ENCODE measurements around the gene PIEZO2. TPM values are rescaled to one million over a fixed set of nuclear protein-coding genes. Genes with fewer than 3 reads are reported as not detected.

The PIEZO2 gene
- total RNA-seq, 1 experiment from 2014 or later, result 0.57 TPM

GRCh38 chr18:11113046-11113548, 36.3 kb downstream of the PIEZO2 start:
- CTCF ChIA-PET, result no interaction called here

GRCh38 chr18:11112286-11112685, 37.1 kb downstream of the PIEZO2 start:
- H3K27ac ChIP-seq (ENCODE audit: low read length), result no peak overlapping the region
- no peaks in the 10 kb centered on the region for H3K9me3 ChIP-seq (ENCODE audit: control insufficient read depth, insufficient read depth, low read depth, low read length)
- BruUV-seq (replicated peaks), result no TSS peak
- no peak for TF ChIP-seq TCF7L2 (IDR thresholded peaks at IDR 0.05; ENCODE audit: low read depth, low read length)
- TF ChIP-seq SIN3A (IDR thresholded peaks at IDR 0.05; ENCODE audit: borderline replicate concordance, insufficient read depth, low read depth, low read length), result no peak
- CTCF ChIA-PET, result no interaction called here
- no peaks in the 10 kb centered on the region for H3K36me3 ChIP-seq (ENCODE audit: control insufficient read depth, insufficient read depth, low read length)
- in situ Hi-C loops (cut with HindIII; ENCODE audit: low pct_unique_long_range_greater_than_20kb, low sequenced_read_pairs) (no loop called here), intact Hi-C loops (cut with micrococcal nuclease; ENCODE audit: unreplicated experiment) (no loop called here)
- no peaks in the 10 kb centered on the region for H3K4me1 ChIP-seq (ENCODE audit: control insufficient read depth, insufficient read depth, low read length)
- H3K27me3 ChIP-seq (ENCODE audit: control insufficient read depth, insufficient read depth, low read length), result no peaks in the 10 kb centered on the region
- no peak overlapping the region for H3K4me3 ChIP-seq (ENCODE audit: low read depth in 2 of 2, low read length in 2 of 2)
- POLR2A ChIA-PET, result no interaction called here
- ATAC-seq (no peak), DNase-seq (ENCODE audit: low read depth, low spot score) (no peak)

More at GRCh38 chr18:11113046-11113548, 36.3 kb downstream of the PIEZO2 start:
- H3K36me3 ChIP-seq (ENCODE audit: control insufficient read depth, insufficient read depth, low read length), result no peaks in the 10 kb centered on the region
- H3K4me3 ChIP-seq (ENCODE audit: low read depth in 2 of 2, low read length in 2 of 2), result no peak overlapping the region
- BruUV-seq (replicated peaks), result no TSS peak
- TF ChIP-seq TCF7L2 (IDR thresholded peaks at IDR 0.05; ENCODE audit: low read depth, low read length) (no peak), REST (IDR thresholded peaks at IDR 0.05; ENCODE audit: insufficient read depth in 1 of 2, low read depth in 2 of 2, low read length in 1 of 2) (no peak)
- in situ Hi-C loops (cut with HindIII; ENCODE audit: low pct_unique_long_range_greater_than_20kb, low sequenced_read_pairs), result no loop called here
- H3K27me3 ChIP-seq (ENCODE audit: control insufficient read depth, insufficient read depth, low read length), result no peaks in the 10 kb centered on the region
- no peaks in the 10 kb centered on the region for H3K9me3 ChIP-seq (ENCODE audit: control insufficient read depth, insufficient read depth, low read depth, low read length)
- intact Hi-C loops (cut with micrococcal nuclease; ENCODE audit: unreplicated experiment), result no loop called here
- no peaks in the 10 kb centered on the region for H3K4me1 ChIP-seq (ENCODE audit: control insufficient read depth, insufficient read depth, low read length)
- DNase-seq (ENCODE audit: low read depth, low spot score) (no peak), ATAC-seq (no peak)
- POLR2A ChIA-PET, result no interaction called here
- H3K27ac ChIP-seq (ENCODE audit: low read length), result no peak overlapping the region

GRCh38 chr18:11110509-11110908, 38.9 kb downstream of the PIEZO2 start:
- TF ChIP-seq TCF7L2 (IDR thresholded peaks at IDR 0.05; ENCODE audit: low read depth, low read length), result no peak
- TF ChIP-seq CTCF (IDR thresholded peaks at IDR 0.05), result no peak
- no peak for TF ChIP-seq POLR2AphosphoS5 (IDR thresholded peaks at IDR 0.05; ENCODE audit: low read depth, low read length)
- no peak for TF ChIP-seq SIN3A (IDR thresholded peaks at IDR 0.05; ENCODE audit: borderline replicate concordance, insufficient read depth, low read depth, low read length)
- no peak for TF ChIP-seq REST (IDR thresholded peaks at IDR 0.05; ENCODE audit: insufficient read depth in 1 of 2, low read depth in 2 of 2, low read length in 1 of 2)
- ChIA-PET POLR2A (no interaction called here), CTCF (no interaction called here)
- no TSS peak for BruUV-seq (replicated peaks)
- Histone ChIP-seq H3K4me3 (ENCODE audit: low read depth in 2 of 2, low read length in 2 of 2) (no peak overlapping the region), H3K9me3 (ENCODE audit: control insufficient read depth, insufficient read depth, low read depth, low read length) (no peaks in the 10 kb centered on the region), H3K27me3 (ENCODE audit: control insufficient read depth, insufficient read depth, low read length) (no peaks in the 10 kb centered on the region), H3K27ac (ENCODE audit: low read length) (no peak overlapping the region), H3K4me1 (ENCODE audit: control insufficient read depth, insufficient read depth, low read length) (no peaks in the 10 kb centered on the region), H3K36me3 (ENCODE audit: control insufficient read depth, insufficient read depth, low read length) (no peaks in the 10 kb centered on the region)
- in situ Hi-C loops (cut with HindIII; ENCODE audit: low pct_unique_long_range_greater_than_20kb, low sequenced_read_pairs) (no loop called here), intact Hi-C loops (cut with micrococcal nuclease; ENCODE audit: unreplicated experiment) (no loop called here)
- no peak for ATAC-seq
- no peak for DNase-seq (ENCODE audit: low read depth, low spot score)

Measured in Panc1 (cell line).